22Rv1 (cell line): Measurements from ENCODE around the gene VDR.
A peak's percentile ranks its signal among the peaks of the same experiment; 100 is the strongest.

Experiments
- H3K27ac ChIP-seq: fragments of 450-650 bp; 2 replicates; pipeline ENCODE4 v1.5.1; 2017
- ZFX ChIP-seq: fragments of 450-650 bp; IDR thresholded peaks from 2 replicates; pipeline ENCODE4 v1.6.1; 2017; ENCODE audit warnings: antibody characterized with exemption, borderline replicate concordance
- TF ChIP-seq, protein P1 (sequence below): fragments of 450-650 bp; IDR thresholded peaks from 2 replicates; pipeline ENCODE4 v1.5.1; 2017; ENCODE audit warnings: mild to moderate bottlenecking

Gene VDR

GRCh38 chr12:47840571-47840970 is 64.2 kb downstream of the VDR start:
- no peak overlapping the region for H3K27ac ChIP-seq
- no peak for TF ChIP-seq ZFX
- TF ChIP-seq, protein P1, sequence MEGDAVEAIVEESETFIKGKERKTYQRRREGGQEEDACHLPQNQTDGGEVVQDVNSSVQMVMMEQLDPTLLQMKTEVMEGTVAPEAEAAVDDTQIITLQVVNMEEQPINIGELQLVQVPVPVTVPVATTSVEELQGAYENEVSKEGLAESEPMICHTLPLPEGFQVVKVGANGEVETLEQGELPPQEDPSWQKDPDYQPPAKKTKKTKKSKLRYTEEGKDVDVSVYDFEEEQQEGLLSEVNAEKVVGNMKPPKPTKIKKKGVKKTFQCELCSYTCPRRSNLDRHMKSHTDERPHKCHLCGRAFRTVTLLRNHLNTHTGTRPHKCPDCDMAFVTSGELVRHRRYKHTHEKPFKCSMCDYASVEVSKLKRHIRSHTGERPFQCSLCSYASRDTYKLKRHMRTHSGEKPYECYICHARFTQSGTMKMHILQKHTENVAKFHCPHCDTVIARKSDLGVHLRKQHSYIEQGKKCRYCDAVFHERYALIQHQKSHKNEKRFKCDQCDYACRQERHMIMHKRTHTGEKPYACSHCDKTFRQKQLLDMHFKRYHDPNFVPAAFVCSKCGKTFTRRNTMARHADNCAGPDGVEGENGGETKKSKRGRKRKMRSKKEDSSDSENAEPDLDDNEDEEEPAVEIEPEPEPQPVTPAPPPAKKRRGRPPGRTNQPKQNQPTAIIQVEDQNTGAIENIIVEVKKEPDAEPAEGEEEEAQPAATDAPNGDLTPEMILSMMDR, result no peak

DNA sequence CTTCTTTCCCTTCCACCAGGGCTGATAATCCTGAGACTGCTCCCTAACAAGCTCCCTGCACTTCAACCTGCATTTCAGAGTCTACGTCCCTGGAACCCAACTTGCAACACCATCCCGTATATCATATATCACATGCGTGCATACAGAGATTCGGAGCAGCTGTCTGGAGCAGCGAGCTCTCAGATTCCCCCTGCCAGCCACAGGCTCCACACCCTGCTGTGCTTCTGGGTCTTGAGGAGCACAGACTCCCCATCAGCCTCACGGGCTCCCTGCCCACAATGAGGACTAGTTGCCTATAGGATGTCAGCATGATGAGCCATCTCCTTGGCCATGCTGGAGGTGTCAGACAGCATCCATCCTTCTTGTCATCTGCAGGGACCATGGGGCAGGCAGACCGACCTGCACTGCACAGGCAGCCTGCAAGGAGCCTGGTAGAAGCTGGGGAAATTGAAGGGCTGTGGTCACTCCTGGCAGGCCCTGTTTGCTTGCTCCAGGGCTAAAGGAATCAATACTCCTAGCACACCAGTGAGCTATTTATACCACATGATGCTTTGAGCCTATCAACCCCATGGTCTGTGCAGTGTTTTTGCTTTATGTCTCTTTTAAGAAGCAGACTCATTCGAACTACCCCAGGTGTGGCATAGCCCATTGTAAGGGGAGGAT is 65.4 kb downstream of the VDR start:
- no peak overlapping the region for H3K27ac ChIP-seq
- TF ChIP-seq, protein P1, result no peak
- no peak for TF ChIP-seq ZFX

GRCh38 chr12:47838286-47838931 is 66.4 kb downstream of the VDR start:
- no peak overlapping the region for H3K27ac ChIP-seq
- TF ChIP-seq ZFX, result no peak
- TF ChIP-seq, protein P1, result peak; percentile 69

DNA sequence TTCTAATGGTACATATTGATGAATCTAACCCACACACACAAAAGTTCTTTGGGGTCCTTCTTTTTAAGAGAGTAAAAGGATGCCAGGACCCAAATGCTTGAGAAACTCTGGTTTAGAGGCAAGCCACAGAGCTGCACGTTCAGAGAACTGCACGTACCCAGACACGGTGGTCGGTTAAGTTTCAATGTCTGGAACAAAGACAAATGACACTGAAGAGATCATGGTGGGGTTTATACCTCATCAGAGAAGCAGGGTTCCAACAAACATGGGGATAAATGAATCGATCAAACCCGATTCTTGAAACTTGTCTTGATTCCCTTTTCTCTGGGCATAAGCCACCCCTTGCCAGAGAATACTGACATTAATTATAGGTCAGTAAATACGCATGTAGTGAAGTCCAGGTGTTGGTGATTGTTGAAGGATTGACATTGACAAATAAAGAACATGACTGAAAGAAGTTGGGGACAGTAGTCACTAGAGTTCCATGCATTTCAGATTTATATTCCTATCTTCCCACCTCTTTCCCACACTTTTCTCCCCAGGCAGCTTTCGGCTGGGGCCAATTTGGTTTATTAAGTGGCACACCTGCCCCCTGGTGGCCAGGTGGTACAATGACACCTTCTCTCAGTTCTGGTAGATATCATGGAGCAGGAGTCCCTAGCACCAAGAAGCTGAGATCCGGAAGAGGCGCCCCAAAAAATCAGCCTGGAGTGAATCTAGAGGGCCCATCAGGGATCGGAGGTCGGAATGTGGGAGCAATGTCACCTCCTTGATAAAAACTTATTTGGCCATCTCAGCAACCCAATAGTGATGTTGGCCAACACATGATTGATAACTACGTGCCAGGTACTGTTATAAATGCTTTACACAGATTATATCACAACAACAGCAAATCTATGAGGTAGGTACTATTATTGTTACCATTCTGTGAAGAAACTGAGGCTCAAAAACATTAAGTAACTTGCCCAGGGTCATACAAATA is 67.3 kb downstream of the VDR start:
- TF ChIP-seq, protein P1, result peak; percentile 98
- no peak for TF ChIP-seq ZFX
- no peak overlapping the region for H3K27ac ChIP-seq

DNA sequence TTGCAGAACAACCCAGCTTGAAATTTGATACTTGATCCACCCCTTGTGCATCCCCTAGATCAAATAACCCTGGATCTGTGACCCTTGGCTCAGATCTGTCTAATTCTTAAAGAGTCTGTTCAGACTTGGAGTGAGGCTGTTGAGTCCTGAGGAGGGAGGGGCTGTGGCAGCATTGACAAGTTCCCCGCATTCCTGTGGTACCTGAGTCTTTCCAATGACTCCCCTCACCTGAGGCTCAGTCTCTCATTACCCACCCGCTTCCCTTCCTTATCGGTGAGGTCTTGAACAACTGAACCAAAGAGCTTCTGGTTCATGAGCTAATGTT is 69.0 kb downstream of the VDR start:
- H3K27ac ChIP-seq, result peak overlapping the region; percentile 28

DNA sequence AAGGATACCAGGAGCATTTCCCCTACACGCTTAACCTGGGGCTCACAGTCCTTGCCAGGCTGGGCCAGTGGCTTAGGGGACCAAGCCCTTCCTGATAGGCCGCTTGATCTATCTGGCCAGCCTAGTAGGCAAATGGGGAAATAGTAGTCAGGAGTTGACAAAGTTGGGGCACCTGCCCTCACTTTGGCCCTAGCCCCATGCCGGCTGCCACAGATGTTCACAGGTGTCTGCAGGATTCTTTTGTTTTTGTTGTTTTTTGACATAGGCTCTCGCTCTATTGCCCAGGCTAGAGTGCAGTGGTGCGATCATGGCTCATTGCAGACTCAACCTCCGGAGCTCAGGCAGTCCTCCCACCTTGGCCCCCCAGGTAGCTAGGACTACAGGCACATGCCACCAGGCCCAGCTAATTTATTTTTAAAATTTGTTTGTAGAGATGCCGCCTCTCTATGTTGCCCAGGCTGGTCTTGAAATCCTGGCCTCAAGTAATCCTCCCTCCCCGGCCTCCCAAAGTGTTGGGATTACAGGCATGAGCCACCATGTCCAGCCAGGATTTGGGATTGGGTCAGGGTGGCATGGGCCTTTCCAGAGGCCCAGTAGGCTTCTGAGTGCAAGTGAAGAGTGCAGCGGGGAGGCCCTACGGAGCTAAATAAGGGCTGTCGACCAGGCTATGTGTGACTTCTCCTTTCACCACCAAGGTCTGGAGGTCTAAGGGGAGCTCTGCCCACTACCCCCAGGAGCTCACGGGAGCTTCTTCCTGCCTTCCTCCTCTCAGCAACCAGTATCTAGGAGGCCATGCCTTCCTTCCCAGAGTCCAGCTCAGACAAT is 69.6 kb downstream of the VDR start:
- TF ChIP-seq, protein P1, result no peak
- no peak for TF ChIP-seq ZFX
- peak overlapping the region; percentile 28 for H3K27ac ChIP-seq

More for the DNA sequence above, 69.0 kb downstream of the VDR start:
- TF ChIP-seq, protein P1, result no peak
- no peak for TF ChIP-seq ZFX
